ENCODE data around the gene CREB3L2.

Gene CREB3L2

GRCh38 chr7:137828456-137828855, 173.4 kb downstream of the CREB3L2 start:
- no peak for DNase-seq (ENCODE audit: low read depth in 1 of 2, low spot score in 1 of 2)
- TF ChIP-seq REST (IDR thresholded peaks at IDR 0.05; ENCODE audit: insufficient replicate concordance, low read depth) (no peak), SPI1 (IDR thresholded peaks at IDR 0.05; ENCODE audit: borderline replicate concordance, low read depth) (no peak), POLR2AphosphoS5 (IDR thresholded peaks at IDR 0.05; ENCODE audit: low read depth) (no peak), GABPA (IDR thresholded peaks at IDR 0.05; ENCODE audit: low read depth) (no peak), CTCF (IDR thresholded peaks at IDR 0.05; ENCODE audit: insufficient read depth, low read length) (no peak)
- Histone ChIP-seq H3K27ac (replicated peaks) (no peak overlapping the region), H3K27me3 (ENCODE audit: insufficient read depth, poor library complexity, severe bottlenecking) (no peaks in the 10 kb centered on the region), H3K4me3 (replicated peaks; ENCODE audit: insufficient read depth, low read length) (no peak overlapping the region)

- H3K4me3 ChIP-seq (replicated peaks; ENCODE audit: insufficient read depth, low read length) = no peak overlapping the region
- no peak for DNase-seq (ENCODE audit: low read depth in 1 of 2, low spot score in 1 of 2)
- H3K27me3 ChIP-seq (ENCODE audit: insufficient read depth, poor library complexity, severe bottlenecking) = no peaks in the 10 kb centered on the region
- TF ChIP-seq CTCF (IDR thresholded peaks at IDR 0.05; ENCODE audit: insufficient read depth, low read length) = no peak
- no peak for TF ChIP-seq REST (IDR thresholded peaks at IDR 0.05; ENCODE audit: insufficient replicate concordance, low read depth)
- H3K27ac ChIP-seq (replicated peaks) = no peak overlapping the region
Measured at GRCh38 chr7:137825489-137825888, 176.4 kb downstream of the CREB3L2 start.

All from HL-60 (cell line).